HG03558 (cell line): ENCODE measurements around the gene DCLRE1B.

Experiments
- ATAC-seq: cut with Tn5 transposase; IDR thresholded peaks from one replicate; pipeline ENCODE4 v1.9.1; 2021; ENCODE audit warnings: moderate number of reproducible peaks; ENCODE audit not compliant: unreplicated experiment; ENCODE audit errors: extremely low read depth

DCLRE1B gene

DNA sequence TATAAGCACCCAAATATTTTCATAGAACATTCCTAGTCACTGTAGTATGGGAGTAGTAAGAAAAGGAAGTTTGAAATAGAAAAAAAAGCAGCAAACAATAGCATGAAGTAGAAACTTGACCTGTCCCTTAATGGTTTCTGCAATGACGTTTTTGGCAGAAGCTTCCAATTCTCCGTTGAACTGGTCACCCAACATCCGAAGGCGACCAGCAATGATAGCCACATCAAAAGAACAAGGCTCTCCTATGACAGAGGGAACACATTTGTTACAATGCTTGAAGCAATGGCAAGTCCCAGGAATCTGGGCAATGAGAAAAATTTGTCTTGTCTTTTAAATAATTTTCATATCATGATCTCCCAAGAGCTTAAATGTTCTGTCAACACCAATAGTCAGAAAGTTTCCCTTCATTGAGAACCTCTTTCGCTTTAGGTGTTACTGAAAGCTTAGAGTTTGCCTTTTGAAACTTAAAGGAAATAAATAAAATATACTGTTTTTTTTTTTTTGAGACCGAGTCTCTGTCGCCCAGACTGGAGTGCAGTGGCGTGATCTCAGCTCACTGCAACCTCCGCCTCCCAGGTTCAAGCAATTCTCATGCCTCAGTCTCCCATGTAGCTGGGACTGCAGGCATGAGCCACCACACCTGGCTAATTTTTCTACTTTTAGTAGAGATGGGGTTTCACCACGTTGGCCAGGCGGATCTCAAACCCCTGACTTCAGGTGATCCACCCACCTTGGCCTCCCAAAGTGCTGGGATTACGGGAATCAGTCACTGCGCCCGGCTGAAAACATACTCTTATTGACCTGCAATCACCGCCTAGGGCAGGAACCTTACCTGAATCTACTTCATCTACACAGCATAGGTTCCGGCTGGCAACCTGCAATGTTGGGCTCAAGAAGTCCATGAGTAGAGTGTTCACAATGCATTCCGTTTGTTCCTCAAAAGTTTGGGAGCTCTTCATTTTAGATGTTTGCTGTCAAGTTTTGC, 18.4 kb upstream of the DCLRE1B start:
- ATAC-seq: no peak

DNA sequence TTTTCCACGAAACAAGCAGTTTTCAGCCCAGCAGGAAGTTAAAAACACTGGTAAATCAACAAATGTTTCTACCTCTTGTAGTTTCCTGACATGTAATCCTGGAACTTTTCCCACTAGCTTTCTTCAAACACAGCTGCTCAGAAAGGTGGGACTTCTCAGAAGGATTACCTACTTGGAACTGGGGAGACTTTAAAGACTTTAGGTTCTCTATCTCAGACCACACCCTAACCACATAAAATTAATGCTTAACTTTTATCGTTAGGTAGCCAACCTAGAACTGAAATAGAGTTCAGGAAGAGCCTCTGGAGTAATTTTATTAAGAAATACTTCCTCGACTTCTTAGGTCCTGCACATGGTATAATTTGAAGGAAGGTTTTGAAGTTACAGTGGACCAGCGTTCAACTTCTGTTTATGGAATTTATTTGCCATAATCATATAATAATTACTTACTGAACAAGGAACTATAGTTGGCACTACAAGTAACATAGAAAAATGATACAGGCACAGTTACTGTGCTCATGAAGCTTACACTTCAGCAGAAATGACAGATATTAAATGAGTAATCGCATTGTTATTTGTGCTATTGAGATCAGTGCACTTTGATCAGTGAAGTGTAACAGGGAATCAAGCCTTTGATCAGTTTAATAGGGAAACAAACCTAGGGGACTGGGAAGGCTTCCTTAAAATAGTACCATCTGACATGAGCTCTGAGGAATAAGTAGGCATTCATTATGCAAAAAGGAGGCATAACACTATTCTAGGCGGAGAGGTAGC, 17.5 kb upstream of the DCLRE1B start, which contains the start of gene BCL2L15:
Gene BCL2L15 (minus strand): TSS at position 180 of the 774 bp plus-strand sequence. CDS start 206 bp downstream, outside the sequence.
- ATAC-seq: no peak

DNA sequence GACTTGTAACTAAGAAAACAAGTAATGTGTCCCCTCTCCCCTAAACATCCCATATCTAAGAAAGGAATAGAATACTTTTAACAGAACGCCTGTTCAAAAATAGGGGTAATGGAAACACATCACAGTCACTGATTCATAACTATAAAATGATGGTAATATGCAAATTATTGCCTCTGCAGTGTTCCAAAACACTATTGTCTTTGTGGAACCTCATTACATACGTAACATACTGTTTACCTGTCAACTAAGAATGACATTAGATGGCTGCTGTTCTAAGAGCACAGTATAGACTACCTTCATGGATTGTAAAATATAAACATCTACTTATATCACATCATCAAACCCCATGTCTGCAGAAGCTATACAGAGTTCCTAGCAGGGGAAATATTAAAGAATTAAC, 14.3 kb upstream of the DCLRE1B start:
- no peak for ATAC-seq

DNA sequence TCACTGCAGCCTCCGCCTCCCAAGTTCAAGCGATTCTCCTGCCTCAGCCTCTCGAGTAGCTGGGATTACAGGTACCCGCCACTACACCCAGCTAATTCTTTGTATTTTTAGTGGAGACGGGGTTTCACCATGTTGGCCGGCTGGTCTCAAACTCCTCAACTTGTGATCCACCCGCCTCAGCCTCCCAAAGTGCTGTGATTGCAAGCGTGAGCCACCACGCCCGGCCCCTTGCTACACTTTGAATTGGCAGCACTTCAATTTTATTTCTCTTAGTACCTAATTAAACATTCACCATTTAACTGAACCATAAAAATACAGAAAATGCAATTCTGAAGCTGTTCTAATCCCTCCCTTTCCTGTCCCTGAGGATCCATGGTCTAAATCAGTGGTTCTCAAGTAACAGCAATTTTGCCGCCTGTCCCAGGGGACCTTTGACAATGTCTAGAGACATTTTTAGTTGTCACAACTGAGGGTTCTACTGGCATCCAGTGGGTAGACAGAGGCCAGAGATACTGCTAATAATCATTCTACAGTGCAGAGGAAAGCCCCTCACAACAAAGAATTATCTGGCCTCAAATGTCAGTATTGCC, 13.4 kb upstream of the DCLRE1B start:
- ATAC-seq: no peak

DNA sequence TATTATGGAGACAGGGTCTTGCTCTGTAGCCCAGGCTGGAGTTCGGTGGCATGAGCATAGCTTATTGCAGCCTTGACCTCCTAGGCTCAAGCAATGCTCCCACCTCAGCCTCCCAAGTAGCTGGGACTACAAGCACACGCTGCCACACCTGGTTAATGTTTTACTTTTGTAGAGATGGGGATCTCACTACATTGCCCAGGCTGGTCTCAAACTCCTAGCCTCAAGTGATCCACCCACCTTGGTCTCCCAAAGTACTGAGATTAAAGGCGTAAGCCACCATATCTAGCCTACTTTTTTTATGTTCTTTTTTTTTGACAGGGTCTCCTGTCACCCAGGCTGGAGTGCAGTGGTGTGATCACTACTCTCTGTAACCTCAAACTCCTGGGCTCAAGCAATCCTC, 11.9 kb upstream of the DCLRE1B start:
- no peak for ATAC-seq

DNA sequence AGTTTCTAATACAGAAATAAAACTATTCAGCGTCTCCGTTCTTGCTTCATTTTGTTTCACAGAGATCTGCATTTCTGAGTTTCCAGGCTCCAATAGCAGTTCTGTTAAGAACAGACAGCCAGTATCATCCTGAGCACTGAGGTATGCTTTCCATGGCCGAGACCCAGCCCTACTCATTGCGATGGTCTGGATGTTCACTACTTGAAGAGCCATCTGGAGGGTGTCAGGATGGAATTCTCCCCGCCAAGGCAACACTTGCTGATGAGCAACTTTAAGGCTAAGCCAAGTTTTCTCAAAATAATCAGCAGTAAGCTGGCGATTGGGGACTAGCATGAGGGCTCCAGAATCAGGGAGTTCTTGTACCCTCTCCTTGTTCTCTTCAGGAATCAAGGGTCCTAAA, 10.0 kb upstream of the DCLRE1B start:
- no peak for ATAC-seq

DNA sequence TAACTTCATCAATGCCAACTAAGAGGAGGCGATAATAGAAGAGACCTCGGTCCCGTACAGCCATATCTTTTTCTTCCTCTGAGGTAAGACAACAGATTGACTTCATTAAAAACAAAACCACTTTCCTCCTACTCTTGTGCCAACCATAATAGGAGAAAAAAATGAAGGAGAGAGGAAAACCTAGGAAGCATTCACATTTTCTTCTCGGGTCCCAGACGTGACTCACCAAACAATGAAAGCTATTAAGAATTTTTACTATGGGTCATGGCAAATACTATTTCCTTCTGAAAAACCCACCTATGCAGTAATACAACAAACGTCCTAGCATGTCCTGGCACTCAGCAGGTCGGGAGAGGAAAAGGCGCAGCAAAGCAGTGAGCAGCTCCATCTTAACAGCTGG, 9.2 kb upstream of the DCLRE1B start:
- ATAC-seq: no peak

DNA sequence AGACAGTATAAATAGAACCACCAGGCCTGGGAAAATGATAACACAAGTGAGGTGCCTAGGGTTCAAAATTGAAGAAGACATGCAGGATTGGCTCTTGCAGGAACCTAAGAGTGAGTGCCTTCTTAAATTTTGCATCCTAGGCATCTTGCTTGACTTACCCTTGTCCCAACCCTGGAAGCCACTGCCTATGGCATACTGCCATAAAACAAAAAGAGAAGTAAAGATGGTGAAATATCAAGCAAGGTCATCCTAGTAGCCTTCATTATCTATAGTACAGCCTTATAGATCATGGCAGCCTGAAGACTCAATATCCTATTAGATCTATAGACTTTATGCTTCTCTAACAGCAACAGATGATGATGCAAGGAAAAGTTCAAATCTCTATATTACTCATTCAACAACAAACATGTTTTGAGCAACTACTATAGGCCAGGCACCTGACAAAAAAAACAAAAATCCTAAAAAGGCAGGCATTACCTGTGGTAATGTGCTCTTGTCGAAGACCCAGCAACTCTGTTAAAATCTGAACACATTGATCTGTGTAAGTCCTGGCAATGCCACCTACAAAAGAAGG, 6.8 kb upstream of the DCLRE1B start:
- ATAC-seq: no peak

DNA sequence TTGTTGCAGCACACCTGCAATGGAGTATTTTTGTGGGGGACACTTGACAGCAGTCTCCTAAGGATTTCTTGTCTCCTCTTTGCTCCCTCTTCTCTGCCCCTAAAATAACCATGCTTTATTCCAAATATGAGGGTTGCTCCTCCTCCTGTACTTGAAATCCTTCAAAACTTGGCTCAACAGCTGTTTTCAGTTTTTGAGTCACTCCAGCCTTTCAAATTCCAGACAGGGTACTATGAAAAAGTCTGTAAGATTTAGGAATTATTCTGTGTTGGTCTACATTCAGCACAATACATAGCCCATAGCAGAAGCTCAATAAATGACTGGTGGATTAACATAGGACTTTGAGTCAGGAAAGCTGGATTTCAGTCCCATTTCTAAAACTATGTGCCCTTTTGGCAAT, 6.0 kb upstream of the DCLRE1B start:
- ATAC-seq: no peak

DNA sequence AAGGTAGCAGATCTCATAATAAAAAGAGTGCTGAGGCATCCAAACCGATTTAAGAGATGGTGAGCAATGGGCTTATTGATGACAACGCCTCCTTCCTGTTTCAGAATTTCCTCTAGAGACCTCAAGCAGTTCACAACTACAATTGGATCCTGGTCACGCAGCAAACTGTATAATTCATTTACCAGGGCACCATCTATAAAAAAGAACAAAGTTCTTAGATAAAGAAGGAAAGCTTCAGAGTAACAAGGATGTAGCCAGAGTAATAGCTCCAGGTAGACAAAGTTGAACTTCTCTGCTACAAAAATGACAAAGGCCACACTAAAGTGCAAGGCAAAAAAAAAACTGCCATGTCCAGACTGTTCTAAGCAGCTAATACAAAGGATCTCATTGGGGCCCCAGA, 3.9 kb upstream of the DCLRE1B start:
- no peak for ATAC-seq

DNA sequence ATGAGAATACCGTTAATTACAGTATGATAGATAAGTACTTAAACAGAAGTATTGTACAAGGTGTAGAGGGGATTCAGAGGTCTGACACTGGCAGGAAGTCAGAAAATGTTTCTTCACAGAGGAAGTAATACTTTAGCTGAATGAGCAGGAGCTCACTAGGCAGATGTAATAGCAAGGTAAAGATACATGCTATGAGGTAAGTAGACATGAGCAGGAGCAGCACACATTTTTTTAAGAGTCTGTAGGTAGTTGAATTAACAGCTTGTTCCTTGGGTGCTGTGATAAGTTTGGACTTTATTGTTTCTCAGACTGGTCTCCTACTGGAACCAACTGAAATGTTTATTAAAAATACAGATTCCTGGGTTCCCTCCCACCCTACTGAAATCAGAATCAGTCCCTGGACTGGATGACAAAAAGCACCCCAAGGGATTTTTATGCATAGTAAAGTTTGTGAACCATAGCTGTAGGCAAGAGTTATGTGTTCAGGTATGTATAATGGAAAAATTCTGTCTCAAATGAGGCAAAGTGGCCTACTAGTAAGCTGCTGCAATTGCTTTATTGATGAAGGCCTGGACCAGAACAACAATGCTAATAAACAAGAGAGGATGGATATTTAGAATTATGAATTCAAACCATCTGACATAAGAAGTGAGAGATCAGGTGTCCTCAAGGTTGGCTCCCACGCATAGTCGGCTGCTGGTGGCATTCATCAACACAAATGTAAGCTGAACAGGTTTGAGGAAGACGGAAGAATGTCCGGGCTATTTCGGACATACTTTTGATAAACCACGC, 1.4 kb upstream of the DCLRE1B start:
- ATAC-seq: no peak

DNA sequence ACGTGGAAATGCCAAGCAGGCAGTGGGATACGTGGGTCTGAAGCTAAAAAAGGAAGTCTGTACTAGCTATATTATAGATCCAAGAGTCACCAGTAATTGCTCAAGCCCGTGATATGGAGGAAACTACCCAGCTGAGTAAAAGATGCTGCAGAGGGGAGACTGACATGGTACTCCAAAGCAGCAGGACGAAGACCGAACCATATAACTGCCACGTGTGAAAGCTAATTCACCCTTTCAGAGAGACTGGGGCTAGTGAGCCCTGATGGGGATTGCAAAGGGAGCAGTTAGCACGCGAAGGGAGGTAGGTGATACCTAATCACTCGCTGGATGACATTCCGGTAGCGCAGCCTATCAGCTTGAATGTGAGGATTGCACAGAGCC, 843 bp upstream of the DCLRE1B start:
- ATAC-seq: no peak

DNA sequence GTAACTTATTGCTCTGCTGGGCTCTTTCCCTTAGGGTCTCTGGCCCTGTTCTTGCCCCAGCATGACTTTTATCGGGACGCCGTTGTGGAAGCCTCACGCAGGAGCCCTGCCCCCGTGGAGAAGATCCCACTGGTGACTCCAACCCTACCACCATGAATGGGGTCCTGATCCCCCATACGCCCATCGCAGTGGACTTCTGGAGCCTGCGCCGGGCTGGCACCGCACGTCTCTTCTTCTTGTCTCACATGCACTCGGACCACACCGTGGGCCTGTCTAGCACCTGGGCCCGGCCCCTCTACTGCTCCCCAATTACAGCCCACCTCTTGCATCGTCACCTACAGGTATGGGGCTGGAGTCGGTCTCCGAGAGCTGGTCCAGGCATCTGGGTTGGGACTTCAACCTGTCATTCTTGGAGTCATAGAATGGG, 322 bp downstream of the DCLRE1B start:
- ATAC-seq: peak; percentile 2

DNA sequence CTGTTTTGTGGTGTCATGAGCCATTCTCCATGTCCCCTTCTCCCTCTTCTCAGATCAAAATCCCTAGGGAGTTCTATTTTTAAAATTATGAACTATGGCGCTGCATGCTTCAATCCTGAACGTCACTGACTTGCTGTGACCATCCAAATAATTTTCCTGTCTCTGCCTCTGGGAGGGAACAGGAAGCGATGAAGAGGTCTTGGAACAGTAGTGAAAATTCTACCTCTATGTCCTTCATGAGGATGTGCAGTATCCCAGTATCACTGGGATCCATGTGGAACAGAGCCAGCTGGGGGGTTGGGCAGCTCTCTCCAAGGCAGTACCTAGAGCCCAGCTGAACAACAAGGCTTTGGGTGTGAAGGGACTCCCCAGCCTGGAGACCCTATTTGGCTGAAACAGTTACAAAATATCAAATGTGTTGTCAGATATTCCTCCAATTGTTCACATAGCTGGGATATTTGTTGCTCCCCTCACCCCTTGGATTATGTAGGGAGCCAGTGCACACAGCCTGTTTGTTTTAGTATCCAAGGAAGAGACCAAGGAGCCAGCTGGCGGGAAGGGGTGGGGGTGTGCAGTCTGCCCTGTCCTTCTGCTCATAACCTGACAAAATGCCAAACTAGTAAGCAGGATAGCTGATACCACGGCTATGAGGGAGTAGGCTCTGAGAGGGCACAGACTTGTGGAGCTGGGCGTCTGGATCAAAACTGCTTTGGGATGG, 7.6 kb downstream of the DCLRE1B start:
- ATAC-seq: no peak

DNA sequence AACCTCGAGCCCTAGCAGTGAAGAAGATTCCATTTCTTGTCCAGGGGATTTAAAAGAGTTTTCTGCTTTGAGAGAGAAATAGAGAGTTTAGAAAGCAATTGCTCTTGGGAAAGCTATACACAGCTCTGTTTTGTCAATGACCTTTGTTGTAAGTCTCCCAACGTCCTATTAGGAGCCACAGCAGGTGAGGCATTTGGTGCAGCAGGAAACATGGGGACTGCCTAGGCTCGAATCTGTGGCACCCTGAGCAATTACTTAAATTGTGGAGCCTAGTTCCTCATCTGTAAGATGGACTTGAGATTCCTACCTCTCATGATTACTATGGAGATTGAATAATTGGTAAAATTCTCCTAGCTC, 8.2 kb downstream of the DCLRE1B start:
- no peak for ATAC-seq

DNA sequence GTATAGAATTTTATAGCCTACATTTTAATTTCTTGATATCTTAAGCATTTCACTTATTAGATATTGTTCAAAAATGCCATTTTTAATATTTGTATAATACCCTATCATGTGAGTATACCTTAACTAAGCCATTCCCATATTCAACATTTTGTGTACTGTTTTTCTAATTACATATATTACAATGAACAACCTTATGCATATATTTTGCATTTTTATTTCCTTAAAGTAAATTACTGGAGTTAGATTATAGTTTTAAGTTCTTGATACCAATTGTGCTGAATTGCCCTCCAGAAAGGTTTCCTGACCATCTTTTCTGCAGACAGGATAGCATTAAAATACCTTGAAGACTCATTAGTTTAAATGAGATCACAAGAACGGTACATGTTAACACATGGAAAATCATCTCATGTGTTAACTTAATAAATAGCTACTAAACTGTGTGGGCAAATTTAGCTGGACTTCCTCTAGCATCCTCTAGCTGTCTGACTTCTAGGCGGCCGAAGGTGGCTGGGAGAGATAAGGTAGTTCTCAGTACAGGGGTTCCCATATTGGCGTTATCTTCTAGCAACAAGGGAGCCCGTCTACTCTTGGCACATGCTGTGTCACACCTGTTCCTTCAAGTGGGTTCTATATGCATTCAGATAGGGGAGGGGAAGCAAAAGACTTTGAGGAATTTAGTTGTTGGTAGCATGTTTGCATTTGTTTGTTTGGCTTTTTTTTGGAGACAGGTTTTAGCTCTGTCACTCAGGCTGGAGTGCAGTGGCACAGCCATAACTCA, 8.9 kb downstream of the DCLRE1B start:
- ATAC-seq: no peak

DNA sequence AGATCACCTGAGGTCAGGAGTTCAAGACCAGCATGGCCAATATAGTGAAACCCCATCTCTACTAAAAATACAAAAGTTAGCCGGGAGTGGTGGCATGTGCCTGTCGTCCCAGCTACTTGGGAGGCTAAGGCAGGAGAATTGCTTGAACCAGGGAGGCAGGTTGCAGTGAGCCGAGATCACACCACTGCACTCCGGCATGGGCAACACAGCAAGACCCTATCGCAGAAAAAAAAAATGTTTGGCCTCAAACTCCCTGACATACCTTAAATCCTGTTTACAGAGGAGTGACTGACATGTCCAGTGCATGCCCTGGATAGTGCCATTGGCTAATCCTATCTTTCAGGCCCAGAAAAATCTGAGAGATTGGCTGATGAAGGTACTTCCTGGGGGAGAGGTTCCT, 11.8 kb downstream of the DCLRE1B start:
- ATAC-seq: no peak

DNA sequence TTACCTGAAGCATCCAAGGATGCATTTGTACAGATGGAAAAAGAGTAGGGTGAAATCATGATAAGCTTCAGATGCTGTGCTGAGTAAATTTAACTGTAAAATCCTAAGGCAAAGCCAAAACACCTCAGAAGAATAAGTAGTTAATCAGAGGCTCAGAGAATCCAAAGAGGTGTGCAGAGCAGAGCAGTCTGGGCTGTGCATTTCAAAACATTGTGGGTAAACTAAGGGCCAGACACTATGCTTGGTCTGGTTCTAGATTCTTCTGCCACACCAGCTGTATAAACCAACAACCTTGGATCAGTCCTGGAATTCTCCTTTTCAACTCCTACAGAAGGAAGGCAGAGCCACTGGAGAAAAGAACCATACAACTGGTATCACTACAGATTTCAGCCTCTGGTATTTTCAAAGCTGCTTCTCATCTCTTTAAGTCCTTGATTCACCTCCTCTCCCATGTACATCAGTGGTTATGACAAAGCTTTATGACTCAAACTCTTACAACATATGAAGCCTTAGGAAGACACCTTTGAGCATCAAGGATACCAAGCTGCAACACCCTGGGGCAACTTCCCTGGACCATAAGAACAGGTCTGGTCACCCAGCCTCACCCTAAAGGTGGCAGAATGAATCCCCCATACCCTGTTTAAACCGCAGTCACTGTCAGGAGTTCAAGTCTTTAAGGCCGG, 12.4 kb downstream of the DCLRE1B start:
- no peak for ATAC-seq
